Fibroblast of lung (primary cell): Measurements from ENCODE around the gene MYADML2.

ENCODE experiments used
- CTCF ChIP-seq, 2 donors: IDR thresholded peaks in 1 of 2; conservative IDR thresholded peaks in 1 of 2; 1 replicate in 1 of 2; 2 replicates in 1 of 2; pipeline ENCODE4 v1.5.1; 2011 to 2012; ENCODE audit warnings: low read length in 2 of 2, control low read depth in 1 of 2, inconsistent platforms in 1 of 2, low read depth in 1 of 2, mild to moderate bottlenecking in 1 of 2
- EZH2 ChIP-seq: IDR thresholded peaks from 2 replicates; pipeline ENCODE4 v1.5.1; 2012; ENCODE audit warnings: low read length, control low read depth, mild to moderate bottlenecking; ENCODE audit errors: missing control alignments

- TF ChIP-seq CTCF (conservative IDR thresholded peaks at IDR 0.05 in 1 of 2, IDR thresholded peaks at IDR 0.05 in 1 of 2; ENCODE audit: low read depth in 1 of 2, low read length in 2 of 2): no peak
- TF ChIP-seq EZH2: no peak
These were observed 47.8 kb upstream of the MYADML2 start for GRCh38 chr17:81994593-81995462.
